ENCODE measurements around the gene NUDT22. TPM values are rescaled to one million over a fixed set of nuclear protein-coding genes. Genes with fewer than 3 reads are reported as not detected.
"Not testable (repeated sequence)": the region's sequence is repeated elsewhere in the genome, so short reads cannot be mapped to it uniquely, and the experiment has no call there.

Gene NUDT22
- total RNA-seq, 1 donor from 2014 or later, result 44.6 TPM

- peak; percentile 34 for DNase-seq
Measured at GRCh38 chr11:64245401-64245796, 19.3 kb downstream of the NUDT22 start.

GRCh38 chr11:64245797-64246620, 19.9 kb downstream of the NUDT22 start:
- peak; percentile 85 for DNase-seq

GRCh38 chr11:64246621-64246870, 20.5 kb downstream of the NUDT22 start:
- not testable (repeated sequence) for DNase-seq

GRCh38 chr11:64246871-64247728, 21.0 kb downstream of the NUDT22 start, which contains the start of gene PPP1R14B:
PPP1R14B (minus strand) TSS chr11:64246943; CDS start chr11:64246673, 270 bp downstream.
- peak; percentile 85 for DNase-seq

- DNase-seq, result no peak
Measured at GRCh38 chr11:64247729-64248531, 21.9 kb downstream of the NUDT22 start.

- DNase-seq, result no peak
Measured at GRCh38 chr11:64248578-64248977, 22.5 kb downstream of the NUDT22 start.

GRCh38 chr11:64249038-64249437, 23.0 kb downstream of the NUDT22 start:
- no peak for DNase-seq

GRCh38 chr11:64249563-64250414, 23.7 kb downstream of the NUDT22 start:
- DNase-seq, result no peak

GRCh38 chr11:64250415-64251015, 24.4 kb downstream of the NUDT22 start:
- DNase-seq, result no peak

GRCh38 chr11:64251016-64251752, 25.1 kb downstream of the NUDT22 start, which contains the start of gene PLCB3:
PLCB3 (plus strand) TSS chr11:64251530; CDS start chr11:64251650, 120 bp downstream.
- DNase-seq, result peak; percentile 66

GRCh38 chr11:64251753-64252002, 25.6 kb downstream of the NUDT22 start:
- DNase-seq, result no peak

- DNase-seq, result peak; percentile 40
Measured at GRCh38 chr11:64252003-64252872, 26.2 kb downstream of the NUDT22 start.

- DNase-seq, result no peak
Measured at GRCh38 chr11:64253043-64253442, 27.0 kb downstream of the NUDT22 start.

- DNase-seq, result no peak
Measured at GRCh38 chr11:64253481-64253880, 27.4 kb downstream of the NUDT22 start.

- no peak for DNase-seq
Measured at GRCh38 chr11:64254326-64254725, 28.3 kb downstream of the NUDT22 start.

GRCh38 chr11:64255135-64256128, 29.4 kb downstream of the NUDT22 start:
- DNase-seq, result no peak

GRCh38 chr11:64256300-64256699, 30.2 kb downstream of the NUDT22 start:
- no peak for DNase-seq

- no peak for DNase-seq
Measured at GRCh38 chr11:64258356-64258755, 32.3 kb downstream of the NUDT22 start.
